Measurements from ENCODE around the gene TUT7.

- TF ChIP-seq CTCF (IDR thresholded peaks at IDR 0.05) = no peak
- TF ChIP-seq POLR2A (IDR thresholded peaks at IDR 0.05) = no peak
These were observed 24.0 kb downstream of the TUT7 start for GRCh38 chr9:86330186-86330585.

Data from adrenal gland (tissue), 5 donors.